ENCODE results near the gene DOC2B.

DNA sequence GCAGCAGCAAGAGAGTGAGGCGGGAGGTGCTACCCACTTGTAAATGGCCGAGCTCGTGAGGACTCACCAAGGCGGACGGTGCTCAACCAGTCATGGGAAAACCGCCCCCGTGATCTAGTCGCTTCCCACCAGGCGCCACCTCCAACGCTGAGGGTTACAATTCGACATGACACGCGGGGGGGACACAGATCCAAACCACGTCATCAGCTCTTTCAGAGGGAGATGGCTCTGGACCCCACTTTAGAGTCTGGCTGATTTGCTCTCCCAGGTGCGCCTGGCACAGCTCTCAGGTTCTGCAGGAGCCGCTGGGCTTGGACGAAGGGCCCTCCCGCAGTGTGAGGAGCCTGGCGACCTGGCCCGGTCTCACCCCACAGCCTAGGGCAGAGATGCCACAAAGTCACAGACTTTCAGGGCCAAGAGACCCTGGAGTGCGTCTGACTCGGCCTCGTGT, 21.1 kb upstream of the DOC2B start:
- TF ChIP-seq, protein P1, sequence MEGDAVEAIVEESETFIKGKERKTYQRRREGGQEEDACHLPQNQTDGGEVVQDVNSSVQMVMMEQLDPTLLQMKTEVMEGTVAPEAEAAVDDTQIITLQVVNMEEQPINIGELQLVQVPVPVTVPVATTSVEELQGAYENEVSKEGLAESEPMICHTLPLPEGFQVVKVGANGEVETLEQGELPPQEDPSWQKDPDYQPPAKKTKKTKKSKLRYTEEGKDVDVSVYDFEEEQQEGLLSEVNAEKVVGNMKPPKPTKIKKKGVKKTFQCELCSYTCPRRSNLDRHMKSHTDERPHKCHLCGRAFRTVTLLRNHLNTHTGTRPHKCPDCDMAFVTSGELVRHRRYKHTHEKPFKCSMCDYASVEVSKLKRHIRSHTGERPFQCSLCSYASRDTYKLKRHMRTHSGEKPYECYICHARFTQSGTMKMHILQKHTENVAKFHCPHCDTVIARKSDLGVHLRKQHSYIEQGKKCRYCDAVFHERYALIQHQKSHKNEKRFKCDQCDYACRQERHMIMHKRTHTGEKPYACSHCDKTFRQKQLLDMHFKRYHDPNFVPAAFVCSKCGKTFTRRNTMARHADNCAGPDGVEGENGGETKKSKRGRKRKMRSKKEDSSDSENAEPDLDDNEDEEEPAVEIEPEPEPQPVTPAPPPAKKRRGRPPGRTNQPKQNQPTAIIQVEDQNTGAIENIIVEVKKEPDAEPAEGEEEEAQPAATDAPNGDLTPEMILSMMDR (IDR thresholded peaks at IDR 0.05; ENCODE audit: low read depth, low read length, poor library complexity, severe bottlenecking), result no peak
- no peak for TF ChIP-seq EZH2phosphoT487 (IDR thresholded peaks at IDR 0.05; ENCODE audit: borderline replicate concordance, low read length)

Data from DOHH2 (cell line).